ENCODE results near the gene CSNK2A1. TPM values are rescaled to one million over a fixed set of nuclear protein-coding genes. Genes with fewer than 3 reads are reported as not detected.

The CSNK2A1 gene
- polyA plus RNA-seq, 1 donor from 2014 or later: 255 TPM

GRCh38 chr20:576156-576555 lies 32.6 kb upstream of the CSNK2A1 start:
- Histone ChIP-seq H3F3A (ENCODE audit: insufficient read depth, low read length, poor library complexity, severe bottlenecking) (no peaks in the 10 kb centered on the region), H3K27ac (ENCODE audit: low read length) (no peak overlapping the region), H3K36me3 (ENCODE audit: insufficient read depth, low read length) (no peaks in the 10 kb centered on the region), H4K20me1 (ENCODE audit: insufficient read depth) (no peaks in the 10 kb centered on the region), H3K9me2 (ENCODE audit: insufficient read depth, low read length) (no peaks in the 10 kb centered on the region), H3K27me3 (ENCODE audit: insufficient read depth, low read depth, low read length) (no peaks in the 10 kb centered on the region), H3K79me2 (replicated peaks; ENCODE audit: insufficient read depth, low read length) (no peaks in the 10 kb centered on the region), H3K9ac (ENCODE audit: low read length) (no peak overlapping the region), H3K4me2 (ENCODE audit: low read length) (no peak overlapping the region), H2AFZ (ENCODE audit: low read depth, low read length) (no peak overlapping the region), H3K4me3 (ENCODE audit: low read length) (no peak overlapping the region), H3K9me3 (ENCODE audit: low read length) (no peaks in the 10 kb centered on the region)
- TF ChIP-seq REST (IDR thresholded peaks at IDR 0.05; ENCODE audit: borderline replicate concordance) (no peak), CTCF (IDR thresholded peaks at IDR 0.05; ENCODE audit: poor library complexity, severe bottlenecking) (no peak), SMC3 (conservative IDR thresholded peaks at IDR 0.05; ENCODE audit: poor library complexity) (no peak), POLR2AphosphoS5 (IDR thresholded peaks at IDR 0.05) (no peak), RAD21 (conservative IDR thresholded peaks at IDR 0.05) (no peak), EZH2 (IDR thresholded peaks at IDR 0.05; ENCODE audit: borderline replicate concordance, insufficient read depth, low read length, poor library complexity, severe bottlenecking) (no peak), EP300 (conservative IDR thresholded peaks at IDR 0.05; ENCODE audit: poor library complexity, severe bottlenecking) (no peak), MXI1 (conservative IDR thresholded peaks at IDR 0.05; ENCODE audit: poor library complexity, severe bottlenecking) (no peak), TAF1 (IDR thresholded peaks at IDR 0.05; ENCODE audit: low read depth) (no peak)

GRCh38 chr20:575230-575629 lies 31.6 kb upstream of the CSNK2A1 start:
- H3K4me2 ChIP-seq (ENCODE audit: low read length): no peak overlapping the region
- H3K4me3 ChIP-seq (ENCODE audit: low read length): no peak overlapping the region
- no peaks in the 10 kb centered on the region for H3K79me2 ChIP-seq (replicated peaks; ENCODE audit: insufficient read depth, low read length)
- H3K27me3 ChIP-seq (ENCODE audit: insufficient read depth, low read depth, low read length): no peaks in the 10 kb centered on the region
- no peak overlapping the region for H3K9ac ChIP-seq (ENCODE audit: low read length)
- H3F3A ChIP-seq (ENCODE audit: insufficient read depth, low read length, poor library complexity, severe bottlenecking): no peaks in the 10 kb centered on the region
- no peaks in the 10 kb centered on the region for H3K36me3 ChIP-seq (ENCODE audit: insufficient read depth, low read length)
- H3K27ac ChIP-seq (ENCODE audit: low read length): no peak overlapping the region
- TF ChIP-seq TAF1 (IDR thresholded peaks at IDR 0.05; ENCODE audit: low read depth): no peak
- no peak for TF ChIP-seq REST (IDR thresholded peaks at IDR 0.05; ENCODE audit: borderline replicate concordance)
- no peak for TF ChIP-seq CTCF (IDR thresholded peaks at IDR 0.05; ENCODE audit: poor library complexity, severe bottlenecking)
- TF ChIP-seq EP300 (conservative IDR thresholded peaks at IDR 0.05; ENCODE audit: poor library complexity, severe bottlenecking): no peak
- no peak for TF ChIP-seq MXI1 (conservative IDR thresholded peaks at IDR 0.05; ENCODE audit: poor library complexity, severe bottlenecking)
- no peak for TF ChIP-seq POLR2AphosphoS5 (IDR thresholded peaks at IDR 0.05)
- no peak for TF ChIP-seq SMC3 (conservative IDR thresholded peaks at IDR 0.05; ENCODE audit: poor library complexity)
- TF ChIP-seq RAD21 (conservative IDR thresholded peaks at IDR 0.05): no peak
- no peak for TF ChIP-seq EZH2 (IDR thresholded peaks at IDR 0.05; ENCODE audit: borderline replicate concordance, insufficient read depth, low read length, poor library complexity, severe bottlenecking)
- no peaks in the 10 kb centered on the region for H4K20me1 ChIP-seq (ENCODE audit: insufficient read depth)
- H3K9me2 ChIP-seq (ENCODE audit: insufficient read depth, low read length): no peaks in the 10 kb centered on the region
- no peaks in the 10 kb centered on the region for H3K9me3 ChIP-seq (ENCODE audit: low read length)
- H2AFZ ChIP-seq (ENCODE audit: low read depth, low read length): no peak overlapping the region
